H1 (cell line): ENCODE measurements around the gene LTF. TPM values are rescaled to one million over a fixed set of nuclear protein-coding genes. Genes with fewer than 3 reads are reported as not detected.

ENCODE experiments used
- CTCF ChIA-PET: fragments of 300-600 bp; sonication (Branson Sonifier 250); formaldehyde crosslinking; loops from one replicate; lab custom pipeline; 2021; ENCODE audit not compliant: partially characterized antibody; lab: Charles Lee
- POLR2A ChIA-PET: fragments of 300-600 bp; sonication (Branson Sonifier 250); formaldehyde crosslinking; loops from one replicate; lab custom pipeline; 2021; ENCODE audit warnings: inconsistent platforms; ENCODE audit not compliant: partially characterized antibody; lab: Charles Lee
- DNase-seq, 2 experiments: peaks; one replicate each; pipeline versions ENCODE4 v3.0.0 to v3.0.0-alpha.2; 2010 to 2022; ENCODE audit warnings: low spot score in 2 of 2, low read depth in 1 of 2, mixed read lengths in 1 of 2
- FAIRE-seq: peaks from 2 replicates; lab custom pipeline; 2011; peaks lifted over from hg19 to GRCh38; lab: Jason Lieb, UNC
- H2AFZ ChIP-seq: 2 replicates; pipeline ENCODE4 v1.8.1; 2012; ENCODE audit warnings: low read length, inconsistent platforms
- H2AK5ac ChIP-seq: 2 replicates; pipeline ENCODE4 v1.6.1; 2013; ENCODE audit warnings: low read depth, low read length
- H2BK120ac ChIP-seq: replicated peaks from 2 replicates; pipeline ENCODE3; 2013; ENCODE audit warnings: low read depth, low read length, inconsistent platforms
- H2BK12ac ChIP-seq: 2 replicates; pipeline ENCODE4 v1.6.1; 2013; ENCODE audit warnings: low read depth, low read length
- H2BK15ac ChIP-seq: 2 replicates; pipeline ENCODE4 v1.6.1; 2013; ENCODE audit warnings: low read length
- H2BK20ac ChIP-seq: 2 replicates; pipeline ENCODE4 v1.6.1; 2013; ENCODE audit warnings: low read length
- H2BK5ac ChIP-seq: 2 replicates; pipeline ENCODE4 v1.6.1; 2013; ENCODE audit warnings: low read depth, low read length
- H3K14ac ChIP-seq: 2 replicates; pipeline ENCODE4 v1.6.1; 2013; ENCODE audit warnings: inconsistent platforms; ENCODE audit not compliant: insufficient read length
- H3K18ac ChIP-seq: 2 replicates; pipeline ENCODE4 v1.6.1; 2013; ENCODE audit warnings: low read length; ENCODE audit errors: extremely low read depth
- H3K23ac ChIP-seq: 2 replicates; pipeline ENCODE4 v1.6.1; 2013; ENCODE audit warnings: inconsistent platforms; ENCODE audit not compliant: insufficient read length
- H3K23me2 ChIP-seq: 2 replicates; pipeline ENCODE4 v1.6.1; 2013; ENCODE audit warnings: low read depth, low read length
- H3K27ac ChIP-seq: 2 replicates; pipeline ENCODE4 v1.6.1; 2011; ENCODE audit warnings: low read depth, low read length, inconsistent platforms
- H3K27me3 ChIP-seq, 4 experiments: replicated peaks in 1 of 4; 1 replicate in 1 of 4; 2 replicates in 3 of 4; pipeline versions ENCODE4 v1.6.1 to v1.8.1; 2011 to 2013; ENCODE audit warnings: low read length in 3 of 4, mild to moderate bottlenecking in 3 of 4, inconsistent platforms in 2 of 4, mixed read lengths in 2 of 4, moderate library complexity in 1 of 4; ENCODE audit not compliant: control insufficient read depth in 3 of 4, insufficient read depth in 3 of 4; ENCODE audit errors: extremely low read depth in 1 of 4
- H3K36me3 ChIP-seq, 4 experiments: 2 replicates each; pipeline versions ENCODE4 v1.6.1 to v1.8.1; 2011 to 2013; ENCODE audit warnings: mild to moderate bottlenecking in 4 of 4, low read length in 3 of 4, moderate library complexity in 2 of 4, control low read depth in 1 of 4, inconsistent platforms in 1 of 4; ENCODE audit not compliant: insufficient read depth in 4 of 4, control insufficient read depth in 2 of 4
- H3K4ac ChIP-seq: replicated peaks from 2 replicates; pipeline ENCODE3; 2013; ENCODE audit warnings: low read length, low read depth, mixed read lengths, inconsistent platforms; ENCODE audit not compliant: insufficient read length
- H3K4me1 ChIP-seq, 4 experiments: replicated peaks in 1 of 4; 1 replicate in 1 of 4; 2 replicates in 3 of 4; pipeline versions ENCODE4 v1.6.1 to v1.8.1; 2011 to 2013; ENCODE audit warnings: low read length in 3 of 4, inconsistent platforms in 2 of 4, mixed read lengths in 1 of 4; ENCODE audit not compliant: insufficient read depth in 4 of 4, control insufficient read depth in 3 of 4
- H3K4me2 ChIP-seq, 2 experiments: 2 replicates each; pipeline versions ENCODE4 v1.6.1 to v1.8.1; 2011 to 2013; ENCODE audit warnings: low read depth in 2 of 2, low read length in 2 of 2, control low read depth in 1 of 2, inconsistent platforms in 1 of 2, mild to moderate bottlenecking in 1 of 2; ENCODE audit not compliant: insufficient read depth in 1 of 2
- H3K4me3 ChIP-seq, 4 experiments: fragments of 200-600, 300-600 bp in 1 of 4; sonication (generic), shearing (Covaris generic), sonication (Bioruptor Twin) in 1 of 4; 2 replicates each; pipeline versions ENCODE4 v1.5.1 to v1.8.1; 2011 to 2016; ENCODE audit warnings: low read length in 4 of 4, low read depth in 3 of 4, control low read depth in 2 of 4, inconsistent platforms in 2 of 4, mild to moderate bottlenecking in 2 of 4, mixed read lengths in 1 of 4, moderate library complexity in 1 of 4; ENCODE audit not compliant: insufficient read depth in 2 of 4; ENCODE audit errors: extremely low read depth in 1 of 4
- H3K56ac ChIP-seq: replicated peaks from 2 replicates; pipeline ENCODE3; 2013; ENCODE audit warnings: low read depth, mild to moderate bottlenecking, mixed read lengths, low read length, inconsistent platforms; ENCODE audit not compliant: insufficient read length
- H3K79me1 ChIP-seq: 2 replicates; pipeline ENCODE4 v1.6.1; 2013; ENCODE audit warnings: low read depth, low read length, control low read depth
- H3K79me2 ChIP-seq, 2 experiments: 2 replicates each; pipeline versions ENCODE4 v1.6.1 to v1.8.1; 2012 to 2013; ENCODE audit warnings: low read length in 2 of 2, mild to moderate bottlenecking in 2 of 2, inconsistent platforms in 1 of 2; ENCODE audit not compliant: insufficient read depth in 2 of 2, control insufficient read depth in 1 of 2
- H3K9ac ChIP-seq, 4 experiments: replicated peaks in 1 of 4; 1 replicate in 1 of 4; 2 replicates in 3 of 4; pipeline versions ENCODE4 v1.6.1 to v1.8.1; 2011 to 2013; ENCODE audit warnings: low read depth in 3 of 4, low read length in 3 of 4, control low read depth in 2 of 4, mild to moderate bottlenecking in 2 of 4, moderate library complexity in 2 of 4, inconsistent platforms in 1 of 4; ENCODE audit errors: extremely low read depth in 1 of 4
- H3K9me3 ChIP-seq, 2 experiments: 2 replicates each; pipeline versions ENCODE4 v1.6.1 to v1.8.1; 2012 to 2013; ENCODE audit warnings: mild to moderate bottlenecking in 2 of 2, moderate library complexity in 2 of 2, control low read depth in 1 of 2, inconsistent platforms in 1 of 2, low read depth in 1 of 2, low read length in 1 of 2, mixed read lengths in 1 of 2; ENCODE audit not compliant: insufficient read depth in 2 of 2
- H4K20me1 ChIP-seq, 2 experiments: replicated peaks in 1 of 2; 2 replicates each; pipeline versions ENCODE3 to v1.8.1; 2011 to 2013; ENCODE audit warnings: inconsistent platforms in 2 of 2, low read length in 2 of 2, mild to moderate bottlenecking in 1 of 2; ENCODE audit not compliant: insufficient read depth in 2 of 2, control insufficient read depth in 1 of 2
- H4K5ac ChIP-seq: 2 replicates; pipeline ENCODE4 v1.6.1; 2013; ENCODE audit warnings: low read length, low read depth, mixed read lengths, inconsistent platforms; ENCODE audit not compliant: insufficient read length
- H4K8ac ChIP-seq: 2 replicates; pipeline ENCODE4 v1.8.0; 2013; ENCODE audit warnings: mild to moderate bottlenecking, moderate library complexity, low read length, inconsistent platforms; ENCODE audit not compliant: insufficient read depth; ENCODE audit errors: extremely low read depth
- H4K91ac ChIP-seq: replicated peaks from 2 replicates; pipeline ENCODE3; 2013; ENCODE audit warnings: low read length, mixed read lengths, inconsistent platforms; ENCODE audit not compliant: insufficient read length
- BRCA1 ChIP-seq: IDR thresholded peaks from 2 replicates; pipeline ENCODE4 v1.6.1; 2012; ENCODE audit warnings: low read depth, low read length, improper control_type of control experiment
- CTBP2 ChIP-seq: IDR thresholded peaks from 2 replicates; pipeline ENCODE4 v1.7.0; 2011; ENCODE audit warnings: borderline replicate concordance, mild to moderate bottlenecking, moderate library complexity, mixed read lengths, low read length; ENCODE audit not compliant: insufficient read depth, insufficient read length
- FOSL1 ChIP-seq: IDR thresholded peaks from 2 replicates; pipeline ENCODE4 v1.6.1; 2011; ENCODE audit warnings: mild to moderate bottlenecking, low read depth, low read length, moderate library complexity; ENCODE audit not compliant: insufficient read depth
- HDAC6 ChIP-seq: IDR thresholded peaks from one replicate; pipeline ENCODE4 v1.7.1; 2012; ENCODE audit warnings: low read depth, mild to moderate bottlenecking, inconsistent platforms, low read length, moderate library complexity
- MAFK ChIP-seq: IDR thresholded peaks from 2 replicates; pipeline ENCODE4 v1.6.1; 2012; ENCODE audit warnings: low read depth, mild to moderate bottlenecking, improper control_type of control experiment, low read length
- RFX5 ChIP-seq: IDR thresholded peaks from 2 replicates; pipeline ENCODE4 v1.6.1; 2011; ENCODE audit warnings: low read depth, low read length, improper control_type of control experiment, borderline replicate concordance
- SP4 ChIP-seq: IDR thresholded peaks from 2 replicates; pipeline ENCODE4 v1.6.1; 2012; ENCODE audit warnings: low read length, inconsistent platforms
- SRF ChIP-seq: IDR thresholded peaks from 2 replicates; pipeline ENCODE4 v1.6.1; 2011; ENCODE audit warnings: mild to moderate bottlenecking, low read depth, low read length, moderate library complexity
- TCF12 ChIP-seq: IDR thresholded peaks from 2 replicates; pipeline ENCODE4 v1.6.1; 2011; ENCODE audit warnings: low read depth, mild to moderate bottlenecking, low read length
- WGBS, 2 experiments: shearing (Covaris generic) in 1 of 2; methylation state at CpG; one replicate each; pipeline versions ENCODE4 v1.1.6 to v1.1.7; 2013 to 2015; ENCODE audit warnings: low lambda C conversion rate in 2 of 2, mixed read lengths in 2 of 2, inconsistent platforms in 1 of 2, low coverage in 1 of 2, missing lambda C conversion rate in 1 of 2; ENCODE audit not compliant: insufficient replicate concordance in 2 of 2, insufficient coverage in 1 of 2, insufficient read length in 1 of 2; ENCODE audit errors: extremely low coverage in 1 of 2, missing lambda C conversion rate in 1 of 2; 5-methylcytosine and 5-hydroxymethylcytosine counted together
- polyA plus RNA-seq, 7 experiments: library from polyadenylated mRNA; depleted of rRNA in 3 of 7; stranded (reverse) in 5 of 7; unstranded in 2 of 7; fragments of >200 nt in 5 of 7; fragments of 200-250 nt in 2 of 7; gene quantifications; 1 replicate in 5 of 7; 2 replicates in 1 of 7; 4 replicates in 1 of 7; pipeline versions ENCODE4 v1.2.1 to v1.2.3, GENCODE V29; 2011 to 2013; ENCODE audit warnings: missing spikeins in 2 of 7, mixed read lengths in 2 of 7
- total RNA-seq: library from RNA; stranded (reverse); fragmentation: NEBNext Ultra II Directional; extraction: Animal tissue kit (Norgen Biotek cat#: 25700); gene quantifications from 2 replicates; pipeline ENCODE4 v1.2.1, GENCODE V29; 2021

LTF gene
- total and polyA plus RNA-seq, 2 of the 8 experiments (the other 6 are each of a cell fraction or from before 2014, with no cell fraction given): 0.23 to 0.99 TPM

DNA sequence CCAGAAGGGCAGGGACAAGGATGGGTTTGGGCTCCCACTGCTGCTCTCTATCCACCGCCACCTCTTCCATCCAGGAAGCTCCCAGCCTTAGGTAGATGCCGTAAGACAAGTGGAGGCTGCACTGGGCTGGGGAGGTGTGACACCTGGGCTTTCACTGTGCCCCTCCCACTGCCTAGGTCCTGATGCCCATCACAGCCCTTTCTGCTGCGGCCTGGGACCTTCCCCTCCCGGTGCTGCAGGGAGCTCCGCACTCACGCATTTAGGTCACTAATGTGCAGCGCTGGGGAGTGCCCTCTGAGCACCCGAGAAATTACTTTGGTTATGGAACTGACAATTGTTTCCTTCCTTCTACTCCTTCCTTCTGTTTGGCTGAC lies 850 bp downstream of the LTF start:
- Histone ChIP-seq H2AFZ (no peak overlapping the region), H2BK20ac (no peak overlapping the region), H3K27me3 (peaks cover 7 to 28% (median 24%) of the 10 kb centered on the region in 4 experiments), H2BK15ac (no peak overlapping the region), H3K4me1 (peaks cover 0 to 6% (median 4%) of the 10 kb centered on the region in 4 experiments; a peak in 4 of 7 replicates), H3K4me3 (no peak overlapping the region), H3K23ac (no peak overlapping the region), H3K4me2 (peak overlapping the region in 1 of 2 experiments; percentile 88; a peak in 1 of 4 replicates), H3K9me3 (no peaks in the 10 kb centered on the region), H3K27ac (no peak overlapping the region), H3K56ac (no peak overlapping the region), H2AK5ac (peak overlapping the region; percentile 32), H3K36me3 (no peaks in the 10 kb centered on the region), H2BK5ac (no peak overlapping the region), H4K91ac (no peak overlapping the region), H3K18ac (no peak overlapping the region; the same call in 1 of the 2 replicates), H3K14ac (no peak overlapping the region), H3K4ac (no peak overlapping the region), H3K23me2 (peaks cover 2% of the 10 kb centered on the region), H3K9ac (no peak overlapping the region), H3K79me1 (no peaks in the 10 kb centered on the region), H2BK120ac (no peak overlapping the region), H4K8ac (no peak overlapping the region), H4K5ac (no peak overlapping the region), H2BK12ac (peak overlapping the region; percentile 45; the same call in 1 of the 2 replicates), H3K79me2 (no peaks in the 10 kb centered on the region), H4K20me1 (no peaks in the 10 kb centered on the region)
- ChIA-PET POLR2A (interaction anchor here (1.4 to 2.0 kb wide), 5 partner anchors 11 to 123 kb away, joined by 3 to 7 read pairs (median 3); no protein-coding TSS in a partner anchor), CTCF (interaction anchor here (0.6 to 4.3 kb wide), 7 partner anchors 10 to 289 kb away, joined by 3 to 40 read pairs (median 3); no protein-coding TSS in a partner anchor)
- FAIRE-seq: no peak
- peak in 1 of 2 experiments; percentile 42 for DNase-seq
- WGBS, 2 experiments: 89% methylated on average over 8 of the region's 8 CpGs; no CpG with 5 or more reads in 1 of the 2 experiments
- no peak for TF ChIP-seq RFX5
- TF ChIP-seq HDAC6: no peak
- no peak for TF ChIP-seq CTBP2
- no peak for TF ChIP-seq BRCA1
- TF ChIP-seq TCF12: no peak
- no peak for TF ChIP-seq SRF
- no peak for TF ChIP-seq FOSL1
- TF ChIP-seq SP4: no peak
- TF ChIP-seq MAFK: no peak
